HG03432 (cell line): ENCODE measurements around the gene INSR.
A peak's percentile ranks its signal among the peaks of the same experiment; 100 is the strongest.
"Not testable (repeated sequence)": the region's sequence is repeated elsewhere in the genome, so short reads cannot be mapped to it uniquely, and the experiment has no call there.

Experiments
- ATAC-seq: cut with Tn5 transposase; IDR thresholded peaks from one replicate; pipeline ENCODE4 v1.9.1; 2021; ENCODE audit warnings: mild to moderate bottlenecking, moderate library complexity; ENCODE audit not compliant: unreplicated experiment

Gene INSR

GRCh38 chr19:7293762-7294557 lies at the start of gene INSR:
TSS of gene INSR (minus strand) at chr19:7294414. CDS start at chr19:7293891, 523 bp downstream.
- peak; percentile 80 for ATAC-seq

- no peak for ATAC-seq
Observed at GRCh38 chr19:7342143-7342542, 47.9 kb upstream of the INSR start.

GRCh38 chr19:7340959-7341837 lies 47.0 kb upstream of the INSR start:
- ATAC-seq, result no peak

- ATAC-seq, result peak; percentile 71
Observed at GRCh38 chr19:7337380-7338194, 43.4 kb upstream of the INSR start.

- no peak for ATAC-seq
Observed at GRCh38 chr19:7336321-7336973, 42.2 kb upstream of the INSR start.

- ATAC-seq, result no peak
Observed at GRCh38 chr19:7333198-7334118, 39.2 kb upstream of the INSR start.

- no peak for ATAC-seq
Observed at GRCh38 chr19:7331446-7331845, 37.2 kb upstream of the INSR start.

- no peak for ATAC-seq
Observed at GRCh38 chr19:7328647-7329046, 34.4 kb upstream of the INSR start.

GRCh38 chr19:7327802-7328201 lies 33.6 kb upstream of the INSR start:
- ATAC-seq, result no peak

- no peak for ATAC-seq
Observed at GRCh38 chr19:7326105-7326877, 32.1 kb upstream of the INSR start.

GRCh38 chr19:7318176-7318575 lies 24.0 kb upstream of the INSR start:
- ATAC-seq, result no peak

- ATAC-seq, result no peak
Observed at GRCh38 chr19:7312816-7313215, 18.6 kb upstream of the INSR start.

GRCh38 chr19:7311911-7312310 lies 17.7 kb upstream of the INSR start:
- ATAC-seq, result no peak

GRCh38 chr19:7308327-7308726 lies 14.1 kb upstream of the INSR start:
- ATAC-seq, result not testable (repeated sequence)

GRCh38 chr19:7307590-7308218 lies 13.5 kb upstream of the INSR start:
- ATAC-seq, result no peak

GRCh38 chr19:7304200-7304599 lies 10.0 kb upstream of the INSR start:
- ATAC-seq, result no peak

GRCh38 chr19:7303470-7303869 lies 9.3 kb upstream of the INSR start:
- ATAC-seq, result no peak

GRCh38 chr19:7301525-7301924 lies 7.3 kb upstream of the INSR start:
- ATAC-seq, result no peak
